NCI-H1436 (cell line): ENCODE results near the gene ANP32A.
"Not testable (repeated sequence)": the region's sequence is repeated elsewhere in the genome, so short reads cannot be mapped to it uniquely, and the experiment has no call there.

Source experiments
- DNase-seq: peaks from one replicate; lab custom pipeline; 2025; lab: John Stamatoyannopoulos, UW

Gene ANP32A

GRCh38 chr15:68781766-68782588 lies 38.7 kb downstream of the ANP32A start:
- DNase-seq: no peak

GRCh38 chr15:68781217-68781616 lies 39.5 kb downstream of the ANP32A start:
- DNase-seq: no peak

GRCh38 chr15:68778876-68779275 lies 41.8 kb downstream of the ANP32A start:
- DNase-seq: no peak

GRCh38 chr15:68776477-68777270 lies 44.0 kb downstream of the ANP32A start:
- DNase-seq: no peak

- DNase-seq: no peak
Measured at GRCh38 chr15:68775671-68776476, 44.8 kb downstream of the ANP32A start.

GRCh38 chr15:68775236-68775577 lies 45.5 kb downstream of the ANP32A start:
- no peak for DNase-seq

GRCh38 chr15:68774521-68775235 lies 46.0 kb downstream of the ANP32A start:
- DNase-seq: no peak

- no peak for DNase-seq
Measured at GRCh38 chr15:68774120-68774519, 46.6 kb downstream of the ANP32A start.

- no peak for DNase-seq
Measured at GRCh38 chr15:68773036-68773435, 47.7 kb downstream of the ANP32A start.

GRCh38 chr15:68770216-68770615 lies 50.5 kb downstream of the ANP32A start:
- no peak for DNase-seq

- DNase-seq: no peak
Measured at GRCh38 chr15:68769702-68770101, 51.0 kb downstream of the ANP32A start.

- DNase-seq: no peak
Measured at GRCh38 chr15:68768321-68768720, 52.4 kb downstream of the ANP32A start.

GRCh38 chr15:68767833-68768232 lies 52.9 kb downstream of the ANP32A start:
- no peak for DNase-seq

GRCh38 chr15:68765602-68766368 lies 54.9 kb downstream of the ANP32A start:
- DNase-seq: peak; percentile 42

- DNase-seq: no peak
Measured at GRCh38 chr15:68764090-68764489, 56.6 kb downstream of the ANP32A start.

- DNase-seq: no peak
Measured at GRCh38 chr15:68763063-68763462, 57.6 kb downstream of the ANP32A start.

GRCh38 chr15:68759982-68760579 lies 60.6 kb downstream of the ANP32A start:
- not testable (repeated sequence) for DNase-seq

GRCh38 chr15:68755731-68756130 lies 65.0 kb downstream of the ANP32A start:
- DNase-seq: no peak

GRCh38 chr15:68751622-68752021 lies 69.1 kb downstream of the ANP32A start:
- no peak for DNase-seq

GRCh38 chr15:68749793-68750192 lies 70.9 kb downstream of the ANP32A start:
- DNase-seq: no peak

- DNase-seq: no peak
Measured at GRCh38 chr15:68749365-68749764, 71.3 kb downstream of the ANP32A start.
